Neural cell (in vitro differentiated cells): ENCODE results near the gene PLEKHM3. TPM values are rescaled to one million over a fixed set of nuclear protein-coding genes. Genes with fewer than 3 reads are reported as not detected.

Experiments used
- H2AFZ ChIP-seq: fragments of 200-600, 300-800 bp; sonication (generic), shearing (Covaris generic); 2 replicates; pipeline ENCODE4 v1.6.0; 2014; ENCODE audit warnings: low read depth, mild to moderate bottlenecking, antibody characterized with exemption, low read length, moderate library complexity
- H3F3A ChIP-seq: fragments of 200-600 bp; shearing (Covaris generic); 2 replicates; pipeline ENCODE4 v1.6.1; 2016; ENCODE audit warnings: mild to moderate bottlenecking, moderate library complexity, mixed read lengths, antibody characterized with exemption, low read length; ENCODE audit not compliant: insufficient read depth, poor library complexity, severe bottlenecking
- H3K27ac ChIP-seq: fragments of 200-600, 300-800 bp; sonication (generic), shearing (Covaris generic); 2 replicates; pipeline ENCODE4 v1.5.1; 2014; ENCODE audit warnings: mild to moderate bottlenecking, low read length, moderate library complexity
- H3K27me3 ChIP-seq: fragments of 300-800, 200-600 bp; sonication (generic), shearing (Covaris generic); 2 replicates; pipeline ENCODE4 v1.6.0; 2014; ENCODE audit warnings: mild to moderate bottlenecking, low read depth, low read length, moderate library complexity; ENCODE audit not compliant: insufficient read depth
- H3K36me3 ChIP-seq: fragments of 300-800, 200-600 bp; sonication (generic), shearing (Covaris generic); 2 replicates; pipeline ENCODE4 v1.5.1; 2014; ENCODE audit warnings: mild to moderate bottlenecking, antibody characterized with exemption, low read length, moderate library complexity; ENCODE audit not compliant: insufficient read depth
- H3K4me2 ChIP-seq: fragments of 300-800, 200-600 bp; sonication (generic), shearing (Covaris generic); 2 replicates; pipeline ENCODE4 v1.6.0; 2014; ENCODE audit warnings: mild to moderate bottlenecking, low read length
- H3K4me3 ChIP-seq: fragments of 300-800, 200-600 bp; sonication (generic), shearing (Covaris generic); 2 replicates; pipeline ENCODE4 v1.5.1; 2014; ENCODE audit warnings: mild to moderate bottlenecking, low read length, moderate library complexity
- H3K79me2 ChIP-seq: fragments of 200-600 bp; shearing (Covaris generic); replicated peaks from 2 replicates; pipeline ENCODE4 v1.6.0; 2014; ENCODE audit warnings: mild to moderate bottlenecking, low read length, moderate library complexity; ENCODE audit not compliant: insufficient read depth
- H3K9ac ChIP-seq: fragments of 300-800, 200-600 bp; sonication (generic), shearing (Covaris generic); 2 replicates; pipeline ENCODE4 v1.6.1; 2016; ENCODE audit warnings: mild to moderate bottlenecking, low read length, mixed read lengths
- H3K9me2 ChIP-seq: fragments of 200-600 bp; shearing (Covaris generic); 2 replicates; pipeline ENCODE4 v1.6.1; 2016; ENCODE audit warnings: mild to moderate bottlenecking, low read length, mixed read lengths; ENCODE audit not compliant: insufficient read depth
- H3K9me3 ChIP-seq: fragments of 200-600, 300-800 bp; sonication (generic), shearing (Covaris generic); 2 replicates; pipeline ENCODE4 v1.6.1; 2016; ENCODE audit warnings: mild to moderate bottlenecking, mixed run types, low read length, moderate library complexity, mixed read lengths
- H4K20me1 ChIP-seq: fragments of 200-600 bp; shearing (Covaris generic); 2 replicates; pipeline ENCODE4 v1.6.1; 2016; ENCODE audit warnings: mild to moderate bottlenecking, mixed run types; ENCODE audit not compliant: insufficient read depth
- EP300 ChIP-seq: fragments of 450-650 bp; conservative IDR thresholded peaks from 2 replicates; pipeline ENCODE4 v1.6.1; 2014; ENCODE audit warnings: antibody characterized with exemption, mild to moderate bottlenecking, moderate library complexity; ENCODE audit not compliant: poor library complexity, severe bottlenecking
- EZH2 ChIP-seq: fragments of 200-600, 300-800 bp; shearing (Covaris generic), sonication (generic); IDR thresholded peaks from 2 replicates; pipeline ENCODE4 v1.6.1; 2014; ENCODE audit warnings: antibody characterized with exemption, low read length, borderline replicate concordance, mild to moderate bottlenecking; ENCODE audit not compliant: insufficient read depth, poor library complexity, severe bottlenecking
- MXI1 ChIP-seq: fragments of 450-650 bp; conservative IDR thresholded peaks from 2 replicates; pipeline ENCODE4 v1.6.1; 2014; ENCODE audit warnings: antibody characterized with exemption, mild to moderate bottlenecking; ENCODE audit not compliant: poor library complexity, severe bottlenecking
- POLR2AphosphoS5 ChIP-seq: IDR thresholded peaks from 2 replicates; pipeline ENCODE4 v1.6.1; 2012
- RAD21 ChIP-seq: fragments of 450-650 bp; conservative IDR thresholded peaks from 2 replicates; pipeline ENCODE4 v1.6.1; 2014; ENCODE audit warnings: antibody characterized with exemption, mild to moderate bottlenecking, moderate library complexity
- SMC3 ChIP-seq: fragments of 450-650 bp; conservative IDR thresholded peaks from 2 replicates; pipeline ENCODE4 v1.6.1; 2014; ENCODE audit warnings: antibody characterized with exemption, mild to moderate bottlenecking, moderate library complexity; ENCODE audit not compliant: poor library complexity
- TAF1 ChIP-seq: IDR thresholded peaks from 2 replicates; pipeline ENCODE4 v1.6.1; 2012; ENCODE audit warnings: low read depth
- polyA plus RNA-seq: library from polyadenylated mRNA; depleted of rRNA; stranded (reverse); fragments of >200 nt; gene quantifications from 2 replicates; pipeline ENCODE4 v1.2.3, GENCODE V29; 2014
- TF ChIP-seq, protein P1 (sequence below): fragments of 450-650 bp; IDR thresholded peaks from 2 replicates; pipeline ENCODE4 v1.5.1; 2014; ENCODE audit warnings: antibody characterized with exemption, mild to moderate bottlenecking, moderate library complexity; ENCODE audit not compliant: poor library complexity, severe bottlenecking
- TF ChIP-seq, protein P2 (sequence below): IDR thresholded peaks from 2 replicates; pipeline ENCODE4 v1.6.1; 2012; ENCODE audit warnings: borderline replicate concordance

Gene PLEKHM3
- polyA plus RNA-seq, 1 donor from 2014 or later: 13.4 TPM

DNA sequence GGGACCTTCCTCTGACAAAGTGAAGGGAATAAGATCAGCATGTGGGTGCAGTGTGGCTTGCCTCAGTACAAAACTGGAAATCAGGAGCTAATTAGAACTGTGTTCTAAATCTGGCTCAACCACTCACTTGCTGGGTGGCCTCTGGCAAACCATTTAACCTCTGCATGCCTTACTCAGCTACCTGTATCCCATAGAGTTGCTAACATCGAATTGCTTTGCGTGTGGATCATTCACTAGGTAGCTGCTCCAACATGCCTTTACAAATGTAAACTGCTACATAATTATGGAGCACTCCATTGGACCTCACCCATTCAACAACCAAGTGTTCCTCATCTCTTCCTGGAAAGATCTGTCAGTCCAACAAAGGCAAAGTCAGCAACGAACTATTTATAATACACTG, 19.0 kb downstream of the PLEKHM3 start:
- no peaks in the 10 kb centered on the region for H3K36me3 ChIP-seq
- H3K27ac ChIP-seq: no peak overlapping the region
- H3K4me2 ChIP-seq: no peak overlapping the region
- no peaks in the 10 kb centered on the region for H4K20me1 ChIP-seq
- H3K4me3 ChIP-seq: no peak overlapping the region
- H3K79me2 ChIP-seq: no peaks in the 10 kb centered on the region
- no peak overlapping the region for H2AFZ ChIP-seq
- no peaks in the 10 kb centered on the region for H3F3A ChIP-seq
- H3K9me2 ChIP-seq: no peaks in the 10 kb centered on the region
- TF ChIP-seq EZH2 (no peak), POLR2AphosphoS5 (no peak), TAF1 (no peak), EP300 (no peak), MXI1 (no peak), SMC3 (no peak), RAD21 (no peak)
- TF ChIP-seq, protein P1, sequence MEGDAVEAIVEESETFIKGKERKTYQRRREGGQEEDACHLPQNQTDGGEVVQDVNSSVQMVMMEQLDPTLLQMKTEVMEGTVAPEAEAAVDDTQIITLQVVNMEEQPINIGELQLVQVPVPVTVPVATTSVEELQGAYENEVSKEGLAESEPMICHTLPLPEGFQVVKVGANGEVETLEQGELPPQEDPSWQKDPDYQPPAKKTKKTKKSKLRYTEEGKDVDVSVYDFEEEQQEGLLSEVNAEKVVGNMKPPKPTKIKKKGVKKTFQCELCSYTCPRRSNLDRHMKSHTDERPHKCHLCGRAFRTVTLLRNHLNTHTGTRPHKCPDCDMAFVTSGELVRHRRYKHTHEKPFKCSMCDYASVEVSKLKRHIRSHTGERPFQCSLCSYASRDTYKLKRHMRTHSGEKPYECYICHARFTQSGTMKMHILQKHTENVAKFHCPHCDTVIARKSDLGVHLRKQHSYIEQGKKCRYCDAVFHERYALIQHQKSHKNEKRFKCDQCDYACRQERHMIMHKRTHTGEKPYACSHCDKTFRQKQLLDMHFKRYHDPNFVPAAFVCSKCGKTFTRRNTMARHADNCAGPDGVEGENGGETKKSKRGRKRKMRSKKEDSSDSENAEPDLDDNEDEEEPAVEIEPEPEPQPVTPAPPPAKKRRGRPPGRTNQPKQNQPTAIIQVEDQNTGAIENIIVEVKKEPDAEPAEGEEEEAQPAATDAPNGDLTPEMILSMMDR: no peak
- TF ChIP-seq, protein P2, sequence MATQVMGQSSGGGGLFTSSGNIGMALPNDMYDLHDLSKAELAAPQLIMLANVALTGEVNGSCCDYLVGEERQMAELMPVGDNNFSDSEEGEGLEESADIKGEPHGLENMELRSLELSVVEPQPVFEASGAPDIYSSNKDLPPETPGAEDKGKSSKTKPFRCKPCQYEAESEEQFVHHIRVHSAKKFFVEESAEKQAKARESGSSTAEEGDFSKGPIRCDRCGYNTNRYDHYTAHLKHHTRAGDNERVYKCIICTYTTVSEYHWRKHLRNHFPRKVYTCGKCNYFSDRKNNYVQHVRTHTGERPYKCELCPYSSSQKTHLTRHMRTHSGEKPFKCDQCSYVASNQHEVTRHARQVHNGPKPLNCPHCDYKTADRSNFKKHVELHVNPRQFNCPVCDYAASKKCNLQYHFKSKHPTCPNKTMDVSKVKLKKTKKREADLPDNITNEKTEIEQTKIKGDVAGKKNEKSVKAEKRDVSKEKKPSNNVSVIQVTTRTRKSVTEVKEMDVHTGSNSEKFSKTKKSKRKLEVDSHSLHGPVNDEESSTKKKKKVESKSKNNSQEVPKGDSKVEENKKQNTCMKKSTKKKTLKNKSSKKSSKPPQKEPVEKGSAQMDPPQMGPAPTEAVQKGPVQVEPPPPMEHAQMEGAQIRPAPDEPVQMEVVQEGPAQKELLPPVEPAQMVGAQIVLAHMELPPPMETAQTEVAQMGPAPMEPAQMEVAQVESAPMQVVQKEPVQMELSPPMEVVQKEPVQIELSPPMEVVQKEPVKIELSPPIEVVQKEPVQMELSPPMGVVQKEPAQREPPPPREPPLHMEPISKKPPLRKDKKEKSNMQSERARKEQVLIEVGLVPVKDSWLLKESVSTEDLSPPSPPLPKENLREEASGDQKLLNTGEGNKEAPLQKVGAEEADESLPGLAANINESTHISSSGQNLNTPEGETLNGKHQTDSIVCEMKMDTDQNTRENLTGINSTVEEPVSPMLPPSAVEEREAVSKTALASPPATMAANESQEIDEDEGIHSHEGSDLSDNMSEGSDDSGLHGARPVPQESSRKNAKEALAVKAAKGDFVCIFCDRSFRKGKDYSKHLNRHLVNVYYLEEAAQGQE: no peak
- no peaks in the 10 kb centered on the region for H3K9me3 ChIP-seq
- H3K27me3 ChIP-seq: no peaks in the 10 kb centered on the region
- no peak overlapping the region for H3K9ac ChIP-seq

DNA sequence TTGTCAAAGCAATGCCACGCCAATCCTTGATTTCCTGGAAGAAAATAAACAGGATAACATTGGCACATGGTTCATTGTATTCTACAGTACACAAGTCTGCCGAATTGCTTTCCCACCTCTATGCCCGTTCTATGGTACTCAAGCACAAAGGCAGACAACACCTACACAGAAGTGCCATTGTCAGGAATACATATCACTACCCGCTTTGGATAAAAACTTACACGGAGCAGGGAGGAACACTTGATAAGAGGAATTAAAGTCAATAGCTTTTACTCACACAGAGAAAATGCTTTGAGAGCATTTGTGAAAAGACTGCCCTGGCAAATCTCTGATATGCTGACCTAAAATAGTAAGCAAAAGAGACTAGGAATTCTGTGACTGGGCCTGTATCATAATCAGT, 23.4 kb downstream of the PLEKHM3 start:
- no peaks in the 10 kb centered on the region for H4K20me1 ChIP-seq
- H3K27ac ChIP-seq: no peak overlapping the region
- H3K4me3 ChIP-seq: no peak overlapping the region
- H3K27me3 ChIP-seq: no peaks in the 10 kb centered on the region
- no peaks in the 10 kb centered on the region for H3F3A ChIP-seq
- H3K9me3 ChIP-seq: no peaks in the 10 kb centered on the region
- H3K9ac ChIP-seq: no peak overlapping the region
- no peaks in the 10 kb centered on the region for H3K79me2 ChIP-seq
- H3K36me3 ChIP-seq: peaks cover 6% of the 10 kb centered on the region
- TF ChIP-seq MXI1 (no peak), POLR2AphosphoS5 (no peak), EZH2 (no peak), EP300 (no peak), TAF1 (no peak), SMC3 (no peak), RAD21 (no peak)
- TF ChIP-seq, protein P2: no peak
- TF ChIP-seq, protein P1: no peak
- no peak overlapping the region for H3K4me2 ChIP-seq
- H2AFZ ChIP-seq: no peak overlapping the region
- H3K9me2 ChIP-seq: no peaks in the 10 kb centered on the region
